NK-92 (cell line): ENCODE measurements around the gene PFN4.
"Not testable (repeated sequence)": the region's sequence is repeated elsewhere in the genome, so short reads cannot be mapped to it uniquely, and the experiment has no call there.

Source experiments
- DNase-seq: peaks from one replicate; lab custom pipeline; 2025; ENCODE audit not compliant: unreplicated experiment; lab: John Stamatoyannopoulos, UW

The PFN4 gene, protein sequence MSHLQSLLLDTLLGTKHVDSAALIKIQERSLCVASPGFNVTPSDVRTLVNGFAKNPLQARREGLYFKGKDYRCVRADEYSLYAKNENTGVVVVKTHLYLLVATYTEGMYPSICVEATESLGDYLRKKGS

DNA sequence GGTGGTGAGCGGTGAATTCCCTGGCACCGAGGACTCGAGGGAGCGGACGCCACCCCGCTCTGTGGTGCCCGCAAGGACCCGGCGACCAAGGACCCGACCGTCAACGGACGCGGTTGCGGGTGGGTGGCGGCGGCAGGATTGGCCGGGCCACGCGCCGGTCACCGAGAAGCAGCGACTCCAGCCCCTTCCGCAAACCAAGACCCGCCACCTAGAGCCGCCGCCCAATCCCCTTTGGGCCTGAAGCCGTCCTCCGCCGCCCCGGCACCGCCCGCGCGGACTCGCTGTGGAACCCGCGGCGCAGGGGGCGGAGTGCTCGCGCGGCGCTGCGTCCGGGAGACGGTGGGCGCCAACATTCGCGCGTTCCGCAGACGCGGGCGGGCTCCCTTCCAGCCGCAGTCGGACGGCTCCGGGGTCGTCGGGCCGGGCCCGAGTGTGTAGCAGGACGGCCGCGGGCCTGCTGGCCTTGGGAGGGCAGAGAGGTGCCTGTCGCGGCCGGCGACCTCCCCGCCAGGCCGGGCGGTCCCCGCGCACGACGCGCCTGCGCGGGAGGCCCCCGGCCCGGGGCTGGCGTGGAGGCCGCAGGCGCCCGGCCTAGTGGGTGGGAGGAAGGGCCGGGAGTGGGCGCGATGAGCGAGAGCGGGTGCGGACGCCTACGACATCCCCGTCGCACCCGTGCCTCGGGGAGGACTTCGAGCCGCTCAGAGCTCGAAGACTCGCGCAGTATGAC, at the start of gene PFN4, which contains the start of gene FAM228B:
TSS of gene PFN4 (minus strand) at position 140 of the 727 bp plus-strand sequence. CDS start 799 bp downstream, outside the sequence.
TSS of gene FAM228B (plus strand) at position 275 of the 727 bp plus-strand sequence. CDS start 893 bp downstream, outside the sequence.
- DNase-seq: no peak

DNA sequence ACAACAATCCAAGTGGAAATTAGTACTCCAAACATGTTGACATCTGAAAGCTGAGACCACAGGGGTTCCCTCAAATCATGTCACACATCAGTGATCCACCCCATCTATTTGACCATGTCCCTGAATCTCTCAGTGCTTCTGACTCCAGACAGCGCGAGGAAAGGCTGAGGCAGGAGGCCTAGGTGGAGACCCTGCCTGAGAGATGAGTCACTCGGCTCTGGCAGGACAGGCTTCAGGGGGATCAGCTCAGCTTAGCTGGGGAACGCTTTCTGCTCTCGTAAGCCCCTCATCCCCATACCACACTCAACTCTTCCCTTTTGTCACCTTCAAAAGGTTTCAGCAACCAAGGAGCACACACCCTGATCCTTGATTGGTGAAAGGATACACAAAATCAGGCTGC, 45.9 kb upstream of the PFN4 start:
- DNase-seq: no peak

DNA sequence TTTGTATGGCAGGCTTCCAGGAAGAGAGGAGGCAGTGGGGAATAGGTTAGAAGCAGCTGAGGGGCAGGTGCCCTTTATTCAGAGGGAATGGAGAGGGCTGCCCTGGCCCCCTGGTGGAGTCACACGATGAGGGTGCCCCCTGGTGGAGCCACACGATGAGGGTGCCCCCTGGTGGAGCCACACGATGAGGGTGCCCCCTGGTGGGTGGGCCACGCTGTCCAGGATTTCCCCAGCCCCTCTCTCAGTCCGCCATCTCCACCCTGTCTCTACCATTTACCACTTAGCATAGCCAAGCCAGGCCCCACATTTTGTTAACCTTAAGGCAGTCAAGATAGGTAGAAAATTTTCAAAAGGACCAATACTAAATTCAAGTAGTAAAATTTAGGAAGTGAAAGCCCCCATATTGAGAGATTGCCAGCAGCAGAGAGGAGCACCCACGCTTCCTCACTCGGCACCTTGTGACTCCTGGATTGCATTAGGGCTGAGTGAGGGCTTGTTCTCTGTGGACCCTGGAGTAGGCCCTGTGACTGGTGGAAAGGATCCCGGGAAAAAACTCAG, 41.4 kb upstream of the PFN4 start:
- no peak for DNase-seq

DNA sequence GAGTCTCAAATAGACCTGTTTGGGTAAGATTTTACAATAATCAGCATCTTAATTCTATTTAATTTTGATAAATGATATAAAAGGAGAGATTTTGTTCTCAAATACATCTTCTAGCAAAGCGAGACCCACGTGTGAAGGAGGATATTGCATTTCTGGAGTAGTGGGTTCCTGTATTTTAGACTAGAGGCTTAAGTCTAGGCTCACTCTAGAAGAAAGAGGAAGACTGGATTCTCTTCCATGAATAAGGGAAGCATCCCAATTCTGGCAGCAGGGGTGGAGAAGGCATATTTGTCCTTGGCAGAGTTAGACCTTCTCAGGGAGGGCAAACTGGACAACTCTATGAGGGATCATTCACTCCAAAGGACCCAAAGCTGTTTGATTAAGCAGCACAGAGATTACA, 40.5 kb upstream of the PFN4 start:
- DNase-seq: no peak

DNA sequence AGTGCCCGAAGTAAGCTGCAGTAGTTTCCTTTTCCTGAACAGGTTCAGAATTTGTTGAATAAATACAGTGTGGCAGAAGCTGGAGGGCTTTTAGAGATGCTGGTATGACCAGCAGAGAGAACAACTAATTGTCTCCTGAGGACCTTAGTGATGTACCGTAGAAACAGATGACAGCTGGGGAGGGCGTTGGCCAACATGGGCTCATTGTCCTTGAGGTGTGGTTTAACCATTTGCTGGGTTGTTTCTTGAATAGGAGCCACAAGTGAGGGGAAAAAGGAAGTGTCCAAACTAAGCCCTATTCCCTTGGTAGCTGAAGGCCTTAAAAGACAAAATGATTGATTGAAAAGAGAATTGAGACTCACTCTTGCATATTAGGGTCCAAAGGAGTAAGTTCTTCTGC, 40.1 kb upstream of the PFN4 start:
- DNase-seq: no peak

DNA sequence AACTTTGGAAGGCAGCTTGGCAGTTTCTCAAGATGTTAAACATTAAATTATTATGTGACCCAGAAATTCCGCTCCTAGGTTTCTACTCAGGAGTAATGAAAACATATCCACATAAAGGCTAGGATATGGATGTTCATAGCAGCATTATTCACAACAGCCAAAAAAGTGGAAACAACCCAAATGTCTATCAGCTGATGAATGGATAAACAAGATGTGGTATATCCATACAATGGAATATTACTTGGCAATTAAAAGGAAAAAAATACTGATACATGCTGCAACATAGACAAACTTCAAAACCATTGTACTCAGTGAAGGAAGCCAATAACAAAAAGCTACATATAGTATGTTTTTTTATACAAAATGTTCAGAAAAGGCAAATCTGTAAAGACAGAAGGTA, 39.4 kb upstream of the PFN4 start:
- no peak for DNase-seq

DNA sequence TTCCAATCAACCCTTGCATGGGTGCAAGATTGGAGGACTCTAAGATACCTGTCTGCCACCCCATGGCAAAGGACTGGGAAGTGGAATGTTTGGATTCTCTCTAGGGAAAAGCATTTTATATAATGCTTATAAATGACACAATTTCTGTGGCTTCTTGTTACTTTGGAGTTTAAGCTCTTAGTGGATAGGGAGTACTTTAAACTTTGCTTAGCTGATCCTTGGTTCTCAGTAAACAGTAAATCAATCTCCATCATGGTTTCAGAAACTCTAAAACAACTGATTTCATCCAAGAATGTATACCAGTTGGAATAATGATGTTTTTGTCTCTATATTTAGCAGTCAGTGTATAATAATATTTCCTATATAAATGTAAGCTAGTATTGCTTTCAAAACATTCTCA, 37.6 kb upstream of the PFN4 start:
- DNase-seq: no peak

DNA sequence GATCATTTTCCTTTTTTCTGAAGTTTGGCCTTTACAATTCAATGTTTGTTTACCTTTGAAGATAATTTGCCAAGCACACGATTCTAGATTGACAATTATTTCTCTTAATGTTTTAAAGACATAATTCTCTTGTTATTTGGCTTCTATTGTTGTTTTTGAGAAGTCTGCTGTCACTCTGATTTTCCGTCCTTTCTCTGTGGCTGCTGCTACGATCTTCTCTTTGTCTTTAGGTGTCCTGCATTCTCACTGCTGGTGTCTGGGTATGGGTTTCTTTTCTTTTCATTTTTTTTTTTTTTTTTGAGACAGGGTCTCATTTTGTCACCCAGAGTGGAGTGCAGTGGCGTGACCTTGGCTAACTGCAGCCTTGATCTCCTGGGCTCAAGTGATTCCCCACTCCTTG, 36.6 kb upstream of the PFN4 start:
- no peak for DNase-seq

DNA sequence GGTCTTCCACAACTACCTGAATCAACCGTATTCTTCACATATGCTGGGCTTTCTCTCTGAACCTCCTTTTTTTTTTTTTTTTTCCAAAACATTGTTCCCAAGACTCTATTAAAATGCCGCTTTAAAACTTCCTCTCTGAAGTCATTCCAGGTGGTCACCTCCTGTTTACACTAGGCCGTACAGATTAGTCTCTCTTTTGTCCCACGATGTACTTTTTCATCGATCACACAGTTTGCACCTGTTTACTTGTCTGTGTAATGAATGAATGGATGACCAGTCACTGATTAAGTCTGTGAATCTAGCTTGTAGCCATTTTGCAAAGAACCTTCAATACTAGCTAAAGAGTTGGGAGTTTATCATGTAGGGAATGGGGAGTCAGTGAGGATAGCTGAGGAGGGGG, 35.0 kb upstream of the PFN4 start:
- DNase-seq: no peak

DNA sequence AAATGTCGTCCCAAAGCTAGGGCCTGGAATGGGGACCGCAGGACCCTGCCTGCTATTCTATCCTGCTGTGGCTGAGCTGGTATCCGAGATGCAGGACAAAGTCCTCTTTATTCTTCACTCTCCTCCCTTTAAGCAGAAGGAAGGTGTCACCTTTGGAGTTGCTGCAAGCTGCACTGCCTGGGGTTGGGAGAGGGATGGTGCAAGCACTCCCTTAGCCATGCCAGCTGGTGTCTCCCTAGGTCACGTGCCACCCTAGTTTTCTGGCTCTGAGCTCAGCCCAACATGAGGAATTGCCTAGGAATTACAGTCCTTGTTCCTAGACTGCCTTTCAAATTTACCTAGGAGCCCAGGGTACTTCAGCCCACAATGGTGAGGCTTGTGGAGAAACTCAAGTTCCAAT, 30.3 kb upstream of the PFN4 start:
- DNase-seq: no peak

DNA sequence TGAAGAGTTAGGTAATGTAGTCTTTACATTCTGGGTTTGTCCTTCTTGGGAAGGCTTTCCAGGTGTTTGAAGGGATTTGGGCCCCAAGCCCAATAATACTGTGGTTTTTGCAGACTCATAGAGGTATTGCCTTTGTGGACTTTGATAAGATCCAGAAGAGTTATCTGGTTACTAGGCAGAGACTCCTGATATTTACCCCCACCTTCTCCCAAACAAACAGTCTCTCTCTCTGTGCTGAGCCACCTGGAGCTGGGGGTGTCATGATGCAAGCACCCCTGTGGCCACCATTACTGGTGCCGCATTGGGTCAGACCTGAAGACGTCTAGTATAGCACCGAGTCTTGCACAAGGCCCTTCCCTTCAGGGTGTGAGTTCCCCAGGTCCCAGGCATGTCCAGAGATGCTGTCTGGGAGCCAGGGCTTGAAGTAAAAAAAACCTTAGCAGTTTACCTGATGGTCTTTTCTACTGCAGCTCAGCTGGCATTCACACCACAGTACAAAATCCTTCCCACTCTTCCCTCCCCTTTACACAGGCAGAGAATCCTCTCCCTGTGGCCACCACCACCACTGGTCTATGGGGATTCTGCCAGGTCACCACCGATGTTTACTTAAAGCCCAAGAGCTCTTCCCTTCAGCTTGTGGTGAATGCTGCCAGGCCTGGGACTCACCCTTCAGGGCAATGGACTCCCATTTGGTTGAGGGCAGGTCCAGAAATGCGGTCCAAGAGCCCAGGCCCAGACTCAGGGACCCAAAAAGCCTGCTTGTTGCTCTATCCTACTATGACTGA, 29.5 kb upstream of the PFN4 start:
- DNase-seq: no peak

DNA sequence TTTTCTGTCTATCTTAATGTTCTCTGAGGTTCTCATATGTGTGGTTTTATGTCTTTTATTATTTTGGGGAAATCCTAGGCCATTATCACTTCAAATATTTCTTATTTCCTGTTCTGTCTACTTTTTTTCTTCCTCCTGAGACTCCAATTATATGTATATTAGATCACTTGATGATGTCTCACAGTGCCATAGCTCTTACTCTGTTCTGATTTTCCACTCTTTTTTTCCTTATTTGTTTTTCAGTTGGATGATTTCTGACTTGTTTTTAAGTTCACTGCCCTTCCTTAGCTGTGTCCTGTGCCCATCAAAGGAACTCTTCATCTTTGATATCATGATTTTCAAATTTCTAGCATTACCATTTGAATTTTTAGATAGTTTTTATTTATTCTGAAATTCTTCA, 24.2 kb upstream of the PFN4 start:
- no peak for DNase-seq

DNA sequence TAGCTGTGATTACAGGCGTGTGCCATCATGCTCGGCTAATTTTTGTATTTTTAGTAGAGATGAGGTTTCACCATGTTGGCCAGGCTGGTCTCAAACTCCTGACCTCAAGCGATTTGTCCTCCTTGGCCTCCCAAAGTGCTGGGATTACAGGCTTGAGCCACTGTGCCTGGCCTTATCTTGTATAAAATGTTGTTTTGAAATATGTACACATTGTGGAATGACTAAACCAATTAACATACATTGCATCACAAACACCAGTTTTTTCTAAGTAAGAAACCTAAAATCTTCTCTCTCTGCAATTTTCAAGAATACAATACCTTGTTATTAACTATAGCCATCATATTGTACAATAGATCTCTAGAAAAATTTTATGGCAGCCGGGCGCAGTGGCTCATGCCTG, 17.2 kb upstream of the PFN4 start:
- not testable (repeated sequence) for DNase-seq

DNA sequence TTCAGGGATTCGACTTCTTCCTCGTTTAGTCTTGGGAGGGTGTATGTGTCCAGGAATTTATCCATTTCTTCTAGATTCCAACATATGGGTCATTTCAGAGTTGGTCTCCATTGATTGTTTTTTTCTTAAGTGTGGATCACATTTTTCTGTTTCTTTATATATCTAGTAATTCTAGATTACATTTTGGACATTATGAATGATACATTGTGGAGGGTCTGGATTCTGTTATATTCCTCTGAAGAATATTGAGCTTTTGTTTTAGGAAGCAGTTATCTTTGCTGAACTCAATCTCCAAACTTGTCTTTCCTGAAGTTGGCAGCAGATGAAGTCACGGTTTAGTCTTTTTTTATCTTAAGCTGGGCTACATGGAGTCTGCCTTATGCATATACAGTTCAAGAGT, 9.4 kb upstream of the PFN4 start:
- no peak for DNase-seq

DNA sequence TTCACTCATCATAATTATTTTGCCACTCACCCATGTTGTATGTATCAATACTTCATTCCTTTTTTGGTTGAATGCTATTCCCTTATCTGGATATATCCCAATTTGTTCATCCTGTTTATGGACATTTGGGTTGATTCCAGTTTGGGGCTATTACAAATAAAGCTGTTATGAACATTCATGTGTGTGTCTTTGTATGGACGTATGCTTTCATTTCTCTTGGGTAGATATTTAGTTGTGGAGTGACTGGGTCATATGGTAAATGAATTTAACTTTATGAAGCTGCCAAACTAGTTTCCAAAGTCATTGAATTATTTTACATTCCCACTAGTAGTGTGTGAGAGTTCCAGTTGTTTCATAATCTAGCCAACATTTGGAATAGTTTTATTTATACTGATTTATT, 2.8 kb upstream of the PFN4 start:
- no peak for DNase-seq

DNA sequence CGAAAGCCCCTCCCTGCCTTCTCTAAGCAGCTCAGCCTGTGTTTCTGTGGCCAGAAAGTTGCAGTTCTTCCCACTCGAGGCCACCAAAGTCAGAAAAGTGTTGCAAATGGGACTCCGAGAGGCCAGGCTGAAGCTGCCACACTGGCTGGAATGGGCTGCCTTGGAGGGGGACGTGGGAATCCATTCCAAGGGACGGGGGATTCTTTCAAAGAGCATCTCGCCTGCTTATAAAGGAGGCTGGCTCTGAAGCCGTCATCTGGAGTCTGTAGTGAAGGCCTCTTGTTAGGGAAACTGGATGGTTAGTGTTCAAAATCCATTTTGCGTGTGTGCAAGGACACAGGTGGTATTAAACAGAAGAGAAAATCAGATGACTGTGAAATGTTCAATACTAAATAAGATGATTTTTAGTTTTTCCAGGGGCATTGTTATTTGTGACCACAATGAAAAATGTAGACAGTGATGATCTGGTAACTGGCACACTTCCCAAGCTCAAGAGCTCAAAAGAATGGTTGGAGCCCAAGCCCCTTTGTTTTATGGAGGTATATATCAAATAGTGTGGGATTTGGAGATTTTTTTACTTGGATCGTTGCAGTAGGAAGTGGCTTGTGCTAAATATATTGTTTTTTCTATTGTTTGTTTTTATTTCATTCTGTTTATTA, 917 bp upstream of the PFN4 start:
- DNase-seq: no peak

DNA sequence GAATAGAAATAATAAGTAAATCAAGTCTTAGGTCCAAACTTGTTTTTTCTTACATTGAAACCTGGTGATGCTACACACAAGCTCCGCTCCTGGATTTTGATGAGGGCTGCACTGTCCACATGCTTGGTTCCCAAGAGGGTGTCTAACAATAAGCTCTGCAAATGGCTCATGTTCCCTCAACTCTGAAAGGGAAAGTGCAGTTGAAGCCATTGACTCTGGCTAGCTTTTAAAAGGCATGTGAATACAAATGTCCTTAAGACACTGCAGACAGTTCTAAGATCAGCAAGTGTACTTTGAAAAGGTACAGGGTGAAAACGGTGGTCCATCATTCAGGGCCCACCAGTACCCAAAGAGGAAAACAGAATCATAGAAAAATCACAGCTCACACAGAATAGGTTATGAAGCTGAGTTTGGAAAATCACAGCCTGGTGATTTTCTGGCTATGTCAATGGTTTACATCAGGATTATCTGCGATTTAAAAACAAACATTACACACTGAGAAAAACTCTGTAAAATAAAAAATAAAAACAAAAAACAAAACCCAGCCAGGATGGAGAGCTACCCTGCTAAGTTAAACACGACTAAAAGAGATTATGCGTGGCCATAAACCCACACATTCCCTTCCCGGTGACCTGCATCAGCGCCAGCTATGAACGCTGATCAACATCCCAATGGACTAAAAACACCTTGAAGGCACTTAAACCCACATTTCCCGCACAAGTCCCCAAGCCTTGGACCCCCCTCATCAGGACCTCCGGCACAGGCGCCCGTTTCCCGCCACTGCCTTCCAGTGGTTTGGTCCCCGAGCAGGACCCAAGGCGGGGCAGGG, 554 bp downstream of the PFN4 start:
- DNase-seq: no peak

DNA sequence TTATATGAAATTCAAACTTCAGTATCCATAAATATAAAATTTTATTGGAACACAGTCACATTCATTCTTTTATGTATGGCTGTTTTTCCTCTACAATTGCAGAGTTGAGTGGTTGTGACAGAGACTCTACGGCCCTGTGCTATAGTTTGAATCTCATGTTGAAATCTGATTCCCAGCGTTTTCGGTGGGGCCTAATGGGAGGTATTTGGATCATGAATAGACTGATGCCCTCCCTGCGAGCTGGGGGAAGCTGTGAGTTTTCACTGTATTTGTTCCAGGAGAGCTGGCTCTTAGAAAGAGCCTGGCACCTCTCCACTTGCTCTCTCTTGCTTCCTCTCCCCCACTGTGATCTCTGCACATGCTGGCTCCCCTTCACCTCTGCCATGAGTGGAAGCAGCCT, 1.7 kb downstream of the PFN4 start:
- DNase-seq: no peak

DNA sequence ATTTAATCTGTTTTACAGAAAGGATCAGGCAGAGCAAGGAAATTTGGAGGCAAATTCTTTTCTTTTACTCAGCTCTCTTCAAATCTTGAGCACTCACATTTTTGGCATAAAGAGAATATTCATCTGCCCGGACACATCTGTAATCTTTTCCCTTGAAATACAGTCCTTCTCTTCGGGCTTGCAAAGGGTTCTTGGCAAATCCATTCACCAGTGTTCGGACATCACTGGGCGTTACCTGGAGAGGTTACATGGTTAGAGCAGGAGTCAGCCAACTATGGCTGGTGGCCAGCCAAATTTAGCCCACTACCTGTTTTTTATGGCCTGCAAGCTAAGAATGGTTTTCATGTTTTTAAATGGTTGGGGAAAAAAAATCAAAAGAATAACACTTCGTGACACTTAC, 2.1 kb downstream of the PFN4 start:
- DNase-seq: no peak

DNA sequence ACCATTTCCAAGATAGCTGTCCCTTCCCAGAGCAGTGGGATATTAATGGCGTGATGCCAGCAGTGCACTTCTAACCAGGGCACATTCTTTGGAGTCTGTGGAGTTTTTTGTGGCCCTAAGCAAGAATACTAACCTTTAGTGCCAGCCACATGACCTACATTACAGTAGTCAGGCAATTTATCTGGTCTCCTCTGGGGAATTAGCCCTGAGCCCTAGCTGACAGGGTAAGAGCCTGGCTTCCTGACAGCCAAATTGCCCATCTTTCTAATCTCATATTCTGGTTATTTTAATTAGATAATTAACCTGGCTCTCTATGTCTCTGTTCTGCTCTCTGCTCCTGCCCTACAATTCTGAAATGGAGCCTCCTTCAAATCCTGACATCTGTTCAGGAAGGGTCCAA, 5.2 kb downstream of the PFN4 start:
- DNase-seq: no peak

DNA sequence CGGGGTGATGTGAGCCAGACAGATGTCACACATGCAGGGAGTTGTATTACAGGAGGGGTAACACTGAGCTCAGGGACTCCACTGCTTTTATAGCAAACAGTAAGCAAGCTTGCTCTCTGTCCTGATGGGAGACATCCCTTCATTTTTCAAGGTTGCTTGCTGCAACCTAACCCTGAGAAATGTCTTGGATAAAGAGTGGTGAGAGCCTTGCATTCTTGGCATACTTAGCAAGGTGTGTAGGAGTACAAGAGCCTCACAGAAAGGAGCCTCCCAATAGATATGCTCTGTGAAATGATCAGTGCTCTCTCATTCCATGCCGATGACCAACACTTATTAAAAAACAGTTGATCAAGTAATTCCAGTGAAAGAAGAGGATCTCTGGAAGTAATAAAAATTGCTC, 8.1 kb downstream of the PFN4 start:
- DNase-seq: no peak
